CD4-positive, alpha-beta T cell treated with Interleukin-21 for 1 hour (primary cell): Measurements from ENCODE around the gene PSMB3.
A peak's percentile ranks its signal among the peaks of the same experiment; 100 is the strongest.
"Not testable (repeated sequence)": the region's sequence is repeated elsewhere in the genome, so short reads cannot be mapped to it uniquely, and the experiment has no call there.

Source experiments
- DNase-seq: peaks from one replicate; pipeline ENCODE4 v3.0.0-alpha.2; 2020

Gene PSMB3

DNA sequence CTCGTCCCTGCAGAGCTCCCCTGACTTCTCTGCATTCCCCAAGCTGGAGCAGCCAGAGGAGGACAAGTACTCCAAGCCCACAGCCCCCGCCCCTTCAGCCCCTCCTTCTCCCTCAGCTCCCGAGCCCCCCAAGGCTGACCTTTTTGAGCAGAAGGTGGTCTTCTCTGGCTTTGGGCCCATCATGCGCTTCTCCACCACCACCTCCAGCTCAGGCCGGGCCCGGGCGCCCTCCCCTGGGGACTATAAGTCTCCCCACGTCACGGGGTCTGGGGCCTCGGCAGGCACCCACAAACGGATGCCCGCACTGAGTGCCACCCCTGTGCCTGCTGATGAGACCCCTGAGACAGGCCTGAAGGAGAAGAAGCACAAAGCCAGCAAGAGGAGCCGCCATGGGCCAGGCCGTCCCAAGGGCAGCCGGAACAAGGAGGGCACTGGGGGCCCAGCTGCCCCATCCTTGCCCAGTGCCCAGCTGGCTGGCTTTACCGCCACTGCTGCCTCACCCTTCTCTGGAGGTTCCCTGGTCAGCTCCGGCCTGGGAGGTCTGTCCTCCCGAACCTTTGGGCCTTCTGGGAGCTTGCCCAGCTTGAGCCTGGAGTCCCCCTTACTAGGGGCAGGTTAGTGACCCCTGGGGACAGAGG lies 36.1 kb upstream of the PSMB3 start:
- no peak for DNase-seq

DNA sequence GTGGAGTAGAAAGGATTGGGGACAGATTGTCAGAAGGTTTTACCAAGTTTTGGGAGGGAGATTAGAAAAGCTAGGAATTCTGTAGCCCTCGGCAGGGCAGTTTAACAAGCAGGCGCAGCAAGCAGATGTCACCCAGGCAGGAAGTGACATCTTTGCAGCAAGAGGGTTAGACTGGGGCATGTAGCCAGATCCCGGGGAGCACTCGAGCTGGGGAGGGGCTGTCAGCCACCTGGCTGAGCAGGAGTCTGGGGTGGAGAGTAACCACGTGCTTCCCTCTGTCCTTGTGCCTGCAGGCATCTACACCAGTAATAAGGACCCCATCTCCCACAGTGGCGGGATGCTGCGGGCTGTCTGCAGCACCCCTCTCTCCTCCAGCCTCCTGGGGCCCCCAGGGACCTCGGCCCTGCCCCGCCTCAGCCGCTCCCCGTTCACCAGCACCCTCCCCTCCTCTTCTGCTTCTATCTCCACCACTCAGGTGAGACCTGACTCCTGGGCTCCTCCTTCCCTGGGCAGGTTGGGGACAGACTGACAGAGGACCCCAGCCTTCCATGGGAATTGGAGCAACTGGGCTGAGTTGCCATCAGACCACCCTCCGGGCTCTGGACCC lies 35.3 kb upstream of the PSMB3 start:
- DNase-seq, result no peak

DNA sequence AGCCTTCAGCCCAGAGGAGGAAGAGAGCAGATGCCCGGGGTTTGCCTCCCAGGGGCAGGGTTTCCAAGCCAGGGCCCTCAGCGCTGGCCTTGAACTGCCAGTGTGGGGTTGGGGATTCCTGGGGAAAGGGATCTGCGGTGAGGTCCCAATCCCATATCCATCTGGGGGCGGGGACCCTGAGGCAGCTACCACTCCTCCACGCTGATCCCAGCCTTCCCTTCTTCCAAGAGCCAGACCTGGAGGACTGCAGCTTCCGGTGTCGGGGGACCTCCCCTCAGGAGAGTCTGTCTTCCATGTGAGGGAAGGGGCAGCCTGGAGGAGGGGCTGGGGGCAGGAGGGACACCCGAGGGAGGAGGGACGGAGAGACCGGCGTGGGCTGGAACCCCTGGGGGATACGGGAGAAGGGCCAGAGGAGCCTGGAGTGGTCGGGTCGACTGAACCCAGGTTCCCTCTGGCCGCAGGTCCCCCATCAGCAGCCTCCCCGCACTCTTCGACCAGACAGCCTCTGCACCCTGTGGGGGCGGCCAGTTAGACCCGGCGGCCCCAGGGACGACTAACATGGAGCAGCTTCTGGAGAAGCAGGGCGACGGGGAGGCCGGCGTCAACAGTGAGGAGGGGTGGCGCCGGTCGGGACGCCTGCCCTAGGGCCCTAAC lies 33.1 kb upstream of the PSMB3 start:
- no peak for DNase-seq

DNA sequence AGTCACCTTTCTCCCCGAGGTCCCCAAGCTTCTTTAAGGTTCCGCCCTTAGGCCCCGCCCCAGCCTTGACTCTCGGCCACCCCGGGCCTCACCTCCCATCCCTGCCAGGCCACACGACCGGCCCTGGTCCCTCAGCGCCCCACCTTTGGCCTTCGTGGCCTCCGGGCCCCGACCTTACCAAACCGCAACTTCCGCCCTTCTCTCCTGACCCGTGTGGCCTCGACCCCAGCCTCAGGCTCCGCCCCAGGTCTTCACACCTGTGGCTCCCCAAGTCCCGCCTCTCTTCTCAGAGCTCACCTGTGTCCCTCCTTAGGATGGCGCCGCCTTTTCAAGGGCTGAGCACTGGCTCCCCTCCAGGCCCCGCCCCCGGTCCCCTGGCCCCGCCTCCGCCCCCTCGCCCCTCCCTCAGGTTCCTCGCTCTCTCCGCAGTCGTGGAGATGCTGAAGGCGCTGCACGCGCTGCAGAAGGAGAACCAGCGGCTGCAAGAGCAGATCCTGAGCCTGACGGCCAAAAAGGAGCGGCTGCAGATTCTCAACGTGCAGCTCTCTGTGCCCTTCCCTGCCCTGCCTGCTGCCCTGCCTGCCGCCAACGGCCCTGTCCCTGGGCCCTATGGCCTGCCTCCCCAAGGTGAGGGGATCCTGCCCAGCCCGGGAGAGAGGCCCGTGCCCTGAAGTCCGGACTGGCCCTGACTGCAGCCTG lies 32.4 kb upstream of the PSMB3 start:
- DNase-seq, result no peak

DNA sequence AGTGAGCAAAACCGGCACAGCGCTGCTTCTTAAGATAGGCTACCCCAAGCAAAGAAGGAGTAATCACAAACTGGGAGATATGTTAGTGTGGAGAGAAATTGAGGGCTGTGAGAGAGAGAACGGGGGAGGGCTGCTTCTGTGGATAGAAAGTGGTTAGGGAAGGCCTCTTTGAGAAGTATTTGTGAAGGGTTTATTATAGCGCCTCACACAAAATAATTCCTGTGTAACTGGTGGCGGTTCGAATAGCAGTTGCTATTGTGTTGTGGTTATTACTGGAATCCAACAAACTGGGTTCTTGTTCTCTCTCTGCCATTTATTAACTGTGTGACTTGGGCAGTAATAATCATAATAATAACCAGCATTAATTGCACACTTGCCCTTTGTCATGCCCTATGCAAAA lies 31.6 kb upstream of the PSMB3 start:
- no peak for DNase-seq

DNA sequence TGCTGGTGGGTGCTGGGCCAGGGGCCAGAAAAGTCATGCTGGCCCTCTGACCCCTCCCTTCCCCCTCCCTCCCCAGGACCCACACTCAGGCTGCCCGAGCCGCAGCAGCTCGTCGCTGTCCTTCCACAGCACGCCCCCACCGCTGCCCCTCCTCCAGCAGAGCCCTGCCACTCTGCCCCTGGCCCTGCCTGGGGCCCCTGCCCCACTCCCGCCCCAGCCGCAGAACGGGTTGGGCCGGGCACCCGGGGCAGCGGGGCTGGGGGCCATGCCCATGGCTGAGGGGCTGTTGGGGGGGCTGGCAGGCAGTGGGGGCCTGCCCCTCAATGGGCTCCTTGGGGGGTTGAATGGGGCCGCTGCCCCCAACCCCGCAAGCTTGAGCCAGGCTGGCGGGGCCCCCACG lies 30.7 kb upstream of the PSMB3 start:
- no peak for DNase-seq

DNA sequence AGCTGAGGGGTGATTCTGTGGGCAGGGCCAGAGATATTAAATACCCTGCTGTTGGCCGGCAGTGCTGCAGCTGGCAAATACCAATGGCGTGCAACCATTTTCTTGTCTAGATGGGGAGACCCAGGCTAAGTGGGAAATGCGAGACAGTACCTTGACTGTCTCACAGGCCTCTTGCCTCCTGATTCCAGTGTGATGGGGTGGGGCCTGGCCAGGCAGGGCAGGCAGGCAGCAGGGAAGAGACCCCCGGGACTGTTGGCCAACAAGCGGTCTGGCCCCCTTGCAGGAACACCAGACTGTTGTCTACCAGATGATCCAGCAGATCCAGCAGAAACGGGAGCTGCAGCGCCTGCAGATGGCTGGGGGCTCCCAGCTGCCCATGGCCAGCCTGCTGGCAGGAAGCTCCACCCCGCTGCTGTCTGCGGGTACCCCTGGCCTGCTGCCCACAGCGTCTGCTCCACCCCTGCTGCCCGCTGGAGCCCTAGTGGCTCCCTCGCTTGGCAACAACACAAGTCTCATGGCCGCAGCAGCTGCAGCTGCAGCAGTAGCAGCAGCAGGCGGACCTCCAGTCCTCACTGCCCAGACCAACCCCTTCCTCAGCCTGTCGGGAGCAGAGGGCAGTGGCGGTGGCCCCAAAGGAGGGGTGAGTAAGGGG lies 28.1 kb upstream of the PSMB3 start:
- DNase-seq, result no peak

DNA sequence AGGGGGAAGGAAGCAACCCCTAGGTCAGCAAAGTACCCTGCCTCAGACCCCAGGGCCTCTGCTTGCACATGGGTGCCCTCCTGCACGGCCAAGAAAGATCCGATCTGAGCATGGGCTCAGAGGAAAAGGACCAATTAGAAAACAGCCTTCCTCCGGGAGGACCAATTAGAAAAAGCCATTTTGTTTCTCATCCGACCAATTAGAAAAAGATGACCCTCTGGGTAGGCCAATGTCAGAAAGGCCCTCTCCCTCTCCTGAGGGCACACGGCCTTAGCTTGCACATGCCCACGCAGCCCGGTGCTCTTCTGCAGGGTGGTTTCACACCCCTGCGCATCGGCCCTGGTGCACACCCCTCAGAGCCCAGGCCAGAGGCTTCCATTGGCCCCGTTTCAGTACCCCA lies 27.5 kb upstream of the PSMB3 start:
- DNase-seq, result no peak

DNA sequence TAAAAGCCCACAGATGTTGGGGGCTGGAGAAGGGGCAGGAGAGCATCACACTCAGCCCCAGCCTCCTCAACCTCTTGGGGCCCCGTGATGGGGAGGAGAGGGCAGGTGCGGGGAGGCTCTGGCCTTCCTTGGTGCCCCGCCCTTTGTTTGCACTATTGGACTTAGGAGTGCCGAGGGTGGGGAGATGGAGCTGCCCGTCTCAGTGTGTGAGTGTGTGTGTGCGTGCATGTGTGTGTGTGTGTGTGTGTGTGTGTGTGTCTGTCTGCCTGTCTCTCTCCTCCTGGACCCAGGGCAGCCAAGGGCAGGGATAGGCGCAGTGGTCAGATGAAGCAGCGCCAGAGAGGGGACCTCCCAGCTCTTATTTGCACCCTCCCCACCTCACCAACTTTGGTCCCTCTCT lies 26.4 kb upstream of the PSMB3 start:
- not testable (repeated sequence) for DNase-seq

DNA sequence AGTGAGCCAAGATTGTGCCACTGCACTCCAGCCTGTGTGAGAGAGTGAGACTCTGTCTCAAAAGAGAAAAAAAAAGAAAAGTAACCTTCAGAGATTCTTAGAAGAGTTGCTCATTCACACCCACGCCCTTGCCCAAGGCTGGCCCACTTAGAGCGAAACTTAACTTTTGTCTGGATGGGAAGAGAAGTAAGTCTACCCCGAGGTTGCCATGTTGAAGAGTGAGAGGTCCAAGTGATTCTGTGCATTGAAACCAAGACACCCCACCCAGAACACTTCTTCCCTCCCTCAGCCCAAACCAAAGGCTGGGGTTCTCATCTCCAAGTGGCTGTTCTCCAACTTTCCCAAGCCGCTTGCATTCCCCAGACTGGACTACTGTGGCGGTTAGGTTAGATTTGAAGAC lies 24.8 kb upstream of the PSMB3 start:
- peak; percentile 73 for DNase-seq

DNA sequence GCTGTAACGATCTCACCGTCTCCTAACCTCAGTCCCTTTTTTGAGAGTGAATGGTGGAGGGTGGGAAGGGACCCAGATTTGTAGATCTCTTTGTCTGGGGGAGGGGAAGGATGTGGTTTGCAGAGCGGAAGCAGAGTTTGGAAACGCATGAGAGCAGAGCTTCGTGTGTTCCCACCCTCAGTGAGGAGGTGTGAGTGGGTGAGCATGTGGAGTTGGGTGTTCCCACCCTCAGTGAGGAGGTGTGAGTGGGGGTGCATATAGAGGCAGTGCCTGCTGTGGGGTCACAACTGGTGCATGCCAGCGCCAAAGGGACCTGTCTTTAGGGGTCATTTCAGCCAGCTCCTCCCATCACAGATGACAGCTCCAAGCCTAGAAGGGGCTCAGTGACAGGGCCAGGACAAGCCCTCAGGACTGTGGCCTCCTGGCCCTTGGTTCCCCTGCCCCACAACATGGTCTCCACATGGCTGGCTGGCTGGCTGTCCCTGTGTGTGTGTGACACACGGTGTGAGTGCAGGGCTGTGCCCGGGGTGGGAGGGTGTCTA lies 24.2 kb upstream of the PSMB3 start:
- peak; percentile 86 for DNase-seq

DNA sequence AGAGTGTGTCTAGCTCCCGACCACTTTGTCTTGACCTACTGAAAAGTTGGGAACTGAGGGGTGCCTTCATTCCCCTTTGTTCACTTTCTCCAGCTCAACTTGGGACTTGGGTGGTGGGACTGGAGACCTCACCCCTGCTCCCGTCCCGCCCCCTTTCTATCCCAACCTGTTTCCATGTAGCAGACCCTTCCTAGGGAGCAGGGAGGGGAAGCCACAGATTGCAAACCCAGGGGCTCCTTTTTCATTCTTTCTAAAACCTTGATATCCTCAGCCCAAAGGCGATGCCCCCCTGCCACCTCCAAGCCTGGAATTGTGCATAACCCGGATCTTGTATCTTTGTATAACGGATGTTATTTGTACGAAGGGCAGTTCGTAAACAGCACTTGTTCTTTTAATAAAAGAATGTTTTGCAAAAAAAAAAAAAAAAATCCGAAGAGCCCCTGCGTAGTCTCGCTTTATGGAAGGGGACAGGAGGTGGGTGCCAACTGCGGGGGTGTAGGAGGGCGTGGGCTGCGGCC lies 23.1 kb upstream of the PSMB3 start:
- DNase-seq, result no peak

DNA sequence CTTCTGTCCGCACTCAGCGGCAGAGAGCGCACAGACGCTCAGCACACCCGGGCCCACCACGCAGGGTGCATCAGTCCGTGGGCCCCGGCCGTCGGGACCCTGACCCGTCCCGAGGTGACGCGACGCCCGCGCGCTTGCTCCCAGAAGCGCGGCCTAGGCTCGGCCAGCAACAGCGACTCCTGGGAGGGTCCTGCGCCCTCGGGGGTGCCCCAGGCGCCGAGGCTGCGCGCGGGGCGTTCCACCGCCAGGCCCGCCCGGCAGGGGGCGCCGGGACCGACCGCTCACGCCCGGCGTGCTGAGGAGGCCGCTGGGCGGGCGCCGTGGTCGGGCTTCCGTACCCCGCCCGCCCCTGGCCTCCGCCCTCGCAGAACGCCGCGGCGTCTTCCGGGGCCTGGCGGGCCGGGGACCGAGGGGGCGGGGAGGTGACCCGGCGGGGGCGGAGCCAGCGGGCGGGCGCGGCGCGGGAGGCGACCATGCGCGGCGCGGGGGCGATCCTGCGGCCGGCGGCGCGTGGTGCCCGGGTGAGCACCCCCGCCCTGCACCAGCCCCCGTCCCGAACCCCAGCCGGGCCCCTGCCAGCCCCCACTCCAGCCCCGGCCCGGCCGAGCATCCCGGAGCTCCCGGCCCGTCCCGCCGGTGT lies 22.5 kb upstream of the PSMB3 start, which contains the start of gene CISD3:
Gene CISD3, plus strand, starts transcription at position 456 of the 640 bp plus-strand sequence. Its CDS starts 18 bp downstream, at position 474.
- peak; percentile 89 for DNase-seq

DNA sequence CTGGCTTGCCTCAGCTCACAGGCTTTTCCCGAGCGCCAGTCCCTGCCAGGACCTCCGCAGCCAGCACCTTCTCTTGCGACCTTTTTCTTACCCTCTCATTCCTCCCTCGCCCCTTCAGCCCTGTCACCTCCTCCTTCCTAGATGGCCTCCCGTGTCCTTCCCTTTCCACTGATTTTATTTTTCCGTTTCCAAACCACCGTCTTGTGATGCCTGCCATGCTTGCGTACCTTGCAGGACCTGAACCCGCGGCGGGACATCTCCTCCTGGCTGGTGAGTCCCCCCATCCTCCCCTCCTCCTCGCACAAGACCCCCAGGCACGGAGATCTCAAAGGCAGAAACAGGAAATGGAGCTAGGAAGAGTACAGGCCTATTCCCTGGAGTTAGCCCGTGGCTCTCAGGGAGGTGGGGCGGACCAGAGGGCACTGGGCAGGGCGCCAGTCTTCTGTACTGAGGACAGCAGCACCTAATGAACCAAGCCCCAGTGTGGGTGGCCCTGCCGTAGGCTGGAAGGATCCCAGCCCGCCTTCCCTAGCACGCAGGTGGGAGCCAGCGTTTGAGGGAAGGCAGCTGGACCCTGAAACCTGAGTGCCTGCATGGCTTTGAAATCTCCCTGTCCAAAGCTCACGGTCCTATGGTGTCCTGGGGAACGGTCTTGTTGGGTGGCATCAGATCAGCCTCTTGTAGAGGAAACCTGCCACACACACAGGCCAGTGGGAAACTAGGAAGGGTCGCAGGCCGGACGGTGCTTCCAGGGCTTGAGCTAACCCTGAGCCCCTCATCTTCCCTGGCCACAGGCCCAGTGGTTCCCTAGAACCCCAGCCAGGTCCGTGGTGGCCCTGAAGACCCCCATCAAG lies 21.8 kb upstream of the PSMB3 start:
- DNase-seq, result no peak

DNA sequence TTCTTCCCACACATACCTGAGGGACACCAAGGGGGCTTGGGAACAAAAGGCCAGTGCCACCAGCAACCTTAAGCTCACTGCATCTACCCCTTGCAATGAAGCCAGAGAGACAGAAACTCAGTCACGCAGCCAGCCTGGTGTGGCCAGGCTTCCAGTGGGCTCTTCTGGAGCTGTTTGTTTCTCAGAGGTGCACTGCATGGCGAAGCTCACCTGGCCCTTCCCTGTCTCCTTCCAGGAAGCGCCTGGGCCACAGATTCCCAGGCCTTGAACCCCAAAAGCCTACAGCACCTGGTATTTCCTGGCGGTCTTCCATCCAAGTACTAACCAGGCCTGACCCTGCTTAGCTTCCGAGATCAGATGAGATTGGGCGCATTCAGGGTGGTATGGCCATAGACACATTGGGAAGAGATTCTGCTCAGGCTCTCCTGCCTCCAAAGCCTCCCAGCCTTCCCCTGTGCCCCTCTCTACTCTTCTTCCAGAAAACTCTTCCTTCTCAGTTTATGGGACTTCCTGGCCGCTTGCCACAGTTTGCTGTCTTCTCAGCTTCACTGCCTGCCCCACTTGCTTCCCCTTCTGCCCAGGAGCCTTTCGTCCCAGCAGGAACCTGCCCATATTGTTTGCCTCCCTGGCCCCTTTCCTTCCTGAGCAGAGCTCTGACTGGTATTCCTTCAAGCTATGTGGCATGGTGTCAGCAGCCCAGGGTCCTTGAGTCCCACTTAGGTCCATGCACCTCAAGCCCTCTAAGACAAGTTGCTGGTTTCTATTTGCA lies 20.8 kb upstream of the PSMB3 start:
- no peak for DNase-seq

DNA sequence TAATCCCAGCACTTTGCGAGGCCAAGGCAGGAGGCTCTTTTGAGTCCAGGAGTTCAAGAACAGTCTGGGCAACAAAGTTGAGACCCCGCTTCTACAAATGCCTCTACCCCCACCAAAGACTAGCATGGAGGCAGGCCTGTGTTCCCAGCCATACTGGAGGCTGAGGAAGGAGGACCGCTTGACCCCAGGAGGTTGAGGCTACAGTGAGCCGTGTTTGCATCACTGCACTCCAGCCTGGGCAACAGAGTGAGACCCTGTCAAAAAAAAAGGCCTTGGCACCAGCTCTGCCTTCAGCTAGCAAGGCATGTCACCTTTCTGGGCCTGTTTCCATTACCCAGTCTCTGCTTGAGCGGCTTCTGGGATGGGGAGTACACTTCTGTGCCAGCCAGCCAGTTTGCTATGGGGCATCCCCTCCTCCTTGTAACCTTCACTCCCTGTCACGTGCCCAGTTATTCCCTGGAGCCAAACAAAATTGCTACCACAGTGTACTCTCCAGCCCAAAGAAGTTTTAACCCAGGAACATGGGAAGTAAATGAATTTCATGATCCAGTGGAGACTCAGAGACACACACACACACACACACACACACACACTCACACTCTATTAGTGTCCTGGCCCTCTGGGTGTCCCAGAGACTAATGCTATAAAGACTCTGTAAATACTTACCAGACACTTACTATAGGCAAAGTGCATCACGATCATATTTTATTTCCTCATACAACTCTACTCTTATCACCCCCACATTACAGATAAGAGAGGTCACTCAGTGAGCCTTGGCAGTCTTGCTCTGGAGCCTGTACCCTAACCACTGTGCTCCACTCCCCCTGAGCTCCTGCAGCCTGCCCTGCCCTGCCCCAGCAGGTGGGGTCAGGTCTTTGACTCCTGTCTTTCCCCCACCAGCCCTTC lies 19.9 kb upstream of the PSMB3 start:
- no peak for DNase-seq

DNA sequence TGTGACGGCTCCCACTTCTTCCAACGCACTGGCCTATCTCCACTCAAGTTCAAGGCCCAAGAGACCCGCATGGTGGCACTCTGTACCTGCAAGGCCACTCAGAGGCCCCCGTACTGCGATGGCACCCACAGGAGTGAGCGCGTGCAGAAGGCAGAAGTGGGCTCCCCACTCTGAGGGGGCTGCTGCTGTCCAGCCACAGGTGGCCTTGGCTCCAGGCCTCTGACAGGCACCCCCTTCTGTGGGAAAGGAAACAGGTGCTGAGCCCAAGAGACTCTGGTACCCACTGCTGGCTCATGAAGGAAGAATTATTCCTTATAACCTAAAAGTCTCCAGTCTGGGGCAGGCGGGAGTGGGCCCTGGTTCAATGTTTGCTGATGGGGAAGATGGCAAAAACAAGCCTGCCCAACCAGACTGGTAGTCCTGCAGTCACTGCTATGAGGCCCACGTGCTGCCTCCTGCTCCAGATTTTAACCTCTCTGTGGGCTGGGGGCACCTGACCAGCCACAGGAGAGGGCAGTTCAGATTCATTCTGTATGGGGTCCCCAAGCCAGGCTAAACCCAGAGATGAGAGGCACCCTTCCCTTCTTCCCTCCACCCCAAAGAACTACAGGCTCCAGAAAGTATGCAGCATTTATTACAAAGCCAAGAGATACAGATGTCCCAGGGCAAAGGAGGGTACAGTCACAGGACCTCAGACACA lies 19.1 kb upstream of the PSMB3 start:
- no peak for DNase-seq
